Left colon (tissue), 2 donors: ENCODE measurements around the gene PFDN5. TPM values are rescaled to one million over a fixed set of nuclear protein-coding genes. Genes with fewer than 3 reads are reported as not detected.
A peak's percentile ranks its signal among the peaks of the same experiment; 100 is the strongest.
"Not testable (repeated sequence)": the region's sequence is repeated elsewhere in the genome, so short reads cannot be mapped to it uniquely, and the experiment has no call there.

Experiments used
- ATAC-seq: fragments of 200-7000 bp; cut with Tn5 transposase; one replicate; pipeline ENCODE4 v1.9.1; 2020; ENCODE audit warnings: mild to moderate bottlenecking, moderate library complexity
- DNase-seq, 2 donors: peaks; one replicate each; pipeline ENCODE4 v3.0.0-alpha.2; 2020
- intact Hi-C, 2 donors: fragments of 100-400 bp; cut with DNase I in 1 of 2; cut with micrococcal nuclease in 1 of 2; formaldehyde crosslinking; loops; one replicate each; pipeline versions ENCODE4 v1.11.2 to v1.14.0; 2022; cut with DNase I, micrococcal nuclease
- total RNA-seq, 2 donors: library from RNA; stranded (reverse); fragmentation: NEBNext Ultra II Directional; extraction: Animal tissue kit (Norgen Biotek cat#: 25700); gene quantifications; one replicate each; pipeline ENCODE4 v1.2.1, GENCODE V29; 2021
- donor health status: DM: no; HTN: no; CAD: no.
- donor health status: DM: yes; HTN: yes; CAD: no.

PFDN5 gene
- total RNA-seq, 2 donors from 2014 or later = 268 to 291 TPM

- ATAC-seq (peak; percentile 89), DNase-seq (no peak)
- intact Hi-C loops = loop anchor here in 1 of 2 donors (10.0 kb wide), 1 partner anchor 65 kb away; no protein-coding TSS in a partner anchor
Measured at GRCh38 chr12:53279283-53279869, 16.0 kb upstream of the PFDN5 start.

GRCh38 chr12:53279888-53280498 lies 15.3 kb upstream of the PFDN5 start:
- intact Hi-C loops = loop anchor here in 1 of 2 donors (10.0 kb wide), 1 partner anchor 65 kb away; no protein-coding TSS in a partner anchor
- DNase-seq = no peak
- ATAC-seq = peak; percentile 36

DNA sequence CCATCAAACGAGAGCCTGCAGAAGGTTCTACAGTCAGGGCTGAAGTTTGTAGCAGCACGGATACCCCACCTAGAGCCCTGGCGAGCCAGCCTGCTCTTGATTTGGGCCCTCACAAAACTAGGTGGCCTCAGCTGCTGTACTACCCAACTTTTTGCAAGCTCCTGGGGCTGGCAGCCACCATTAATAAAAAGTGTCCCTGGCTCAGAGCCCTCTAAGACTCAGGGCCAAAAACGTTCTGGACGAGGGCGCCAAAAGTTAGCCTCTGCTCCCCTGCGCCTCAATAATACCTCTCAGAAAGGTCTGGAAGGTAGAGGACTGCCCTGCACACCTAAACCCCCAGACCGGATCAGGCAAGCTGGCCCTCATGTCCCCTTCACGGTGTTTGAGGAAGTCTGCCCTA lies 8.9 kb upstream of the PFDN5 start:
- ATAC-seq (no peak), DNase-seq (no peak)
- intact Hi-C loops = loop anchor here in 1 of 2 donors (2.0 kb wide), 1 partner anchor 74 kb away; no protein-coding TSS in a partner anchor

GRCh38 chr12:53287741-53288216 lies 7.6 kb upstream of the PFDN5 start:
- intact Hi-C loops = loop anchor here in 1 of 2 donors (2.0 kb wide), 1 partner anchor 75 kb away; no protein-coding TSS in a partner anchor
- ATAC-seq (peak; percentile 84), DNase-seq (peak; percentile 50 to 89)

- DNase-seq (no peak), ATAC-seq (no peak)
- intact Hi-C loops = no loop called here
Measured at GRCh38 chr12:53288322-53288721, 7.0 kb upstream of the PFDN5 start.

GRCh38 chr12:53289891-53290290 lies 5.5 kb upstream of the PFDN5 start:
- ATAC-seq (no peak), DNase-seq (no peak)
- intact Hi-C loops = no loop called here

GRCh38 chr12:53290661-53291060 lies 4.7 kb upstream of the PFDN5 start:
- intact Hi-C loops = no loop called here
- DNase-seq = no peak
- no peak for ATAC-seq

GRCh38 chr12:53292426-53292825 lies 2.9 kb upstream of the PFDN5 start:
- DNase-seq (no peak), ATAC-seq (no peak)
- intact Hi-C loops = no loop called here

DNA sequence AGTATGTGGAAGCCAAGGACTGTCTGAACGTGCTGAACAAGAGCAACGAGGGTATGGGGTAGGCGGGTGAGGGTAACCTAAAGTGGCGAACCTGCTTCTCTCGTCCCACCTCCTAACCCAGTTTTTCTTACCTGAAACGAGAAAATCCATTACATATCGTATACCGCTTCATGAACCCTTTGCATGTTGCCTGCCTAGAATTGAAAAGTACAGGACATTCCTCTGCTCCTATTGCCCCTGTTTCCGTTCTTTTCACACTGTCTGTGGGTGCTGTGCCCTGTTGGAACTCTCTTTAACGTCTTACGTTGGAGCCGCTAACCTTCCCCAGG lies 513 bp downstream of the PFDN5 start:
- intact Hi-C loops = no loop called here
- no peak for ATAC-seq

DNA sequence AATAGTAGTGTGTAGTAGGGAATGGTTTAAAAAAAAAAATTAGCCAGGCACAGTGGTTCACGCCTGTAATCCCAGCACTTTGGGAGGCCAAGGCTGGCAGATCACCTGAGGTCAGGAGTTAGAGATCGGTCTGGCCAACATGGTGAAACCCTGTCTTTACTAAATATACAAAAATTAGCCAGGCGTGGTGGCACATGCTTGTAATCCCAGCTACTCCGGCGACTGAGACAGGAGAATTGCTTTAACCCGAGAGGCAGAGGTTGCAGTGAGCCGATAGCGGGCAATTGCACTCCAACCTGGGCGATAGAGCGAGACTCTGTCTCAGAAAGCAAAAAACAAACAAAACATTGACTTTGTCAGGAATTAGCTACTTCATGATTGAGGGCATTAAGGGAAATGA lies 1.8 kb downstream of the PFDN5 start:
- ATAC-seq, intact Hi-C loops, DNase-seq: not testable (repeated sequence)

More for the DNA sequence above, 513 bp downstream of the PFDN5 start:
- DNase-seq = no peak

GRCh38 chr12:53298164-53298563 lies 2.8 kb downstream of the PFDN5 start:
- DNase-seq (no peak), ATAC-seq (no peak)
- intact Hi-C loops = no loop called here

DNA sequence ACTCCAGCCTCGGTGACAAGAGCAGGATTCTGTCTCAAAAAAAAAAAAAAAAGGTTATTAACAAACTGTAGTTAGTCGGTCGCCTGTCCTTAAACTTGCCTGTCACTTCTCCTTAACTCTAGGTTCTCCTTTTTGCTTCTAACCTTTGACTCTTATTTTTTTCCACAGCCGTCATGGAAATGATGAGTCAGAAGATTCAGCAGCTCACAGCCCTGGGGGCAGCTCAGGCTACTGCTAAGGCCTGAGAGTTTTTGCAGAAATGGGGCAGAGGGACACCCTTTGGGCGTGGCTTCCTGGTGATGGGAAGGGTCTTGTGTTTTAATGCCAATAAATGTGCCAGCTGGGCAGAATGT lies 3.7 kb downstream of the PFDN5 start:
- DNase-seq = no peak
- intact Hi-C loops = no loop called here
- no peak for ATAC-seq

GRCh38 chr12:53299454-53300180 lies 4.3 kb downstream of the PFDN5 start, which contains the start of gene MYG1:
TSS of gene MYG1 (plus strand) at chr12:53299695. CDS start at chr12:53299738, 43 bp downstream.
- DNase-seq = peak; percentile 92
- ATAC-seq = peak; percentile 85
- intact Hi-C loops = no loop called here

DNA sequence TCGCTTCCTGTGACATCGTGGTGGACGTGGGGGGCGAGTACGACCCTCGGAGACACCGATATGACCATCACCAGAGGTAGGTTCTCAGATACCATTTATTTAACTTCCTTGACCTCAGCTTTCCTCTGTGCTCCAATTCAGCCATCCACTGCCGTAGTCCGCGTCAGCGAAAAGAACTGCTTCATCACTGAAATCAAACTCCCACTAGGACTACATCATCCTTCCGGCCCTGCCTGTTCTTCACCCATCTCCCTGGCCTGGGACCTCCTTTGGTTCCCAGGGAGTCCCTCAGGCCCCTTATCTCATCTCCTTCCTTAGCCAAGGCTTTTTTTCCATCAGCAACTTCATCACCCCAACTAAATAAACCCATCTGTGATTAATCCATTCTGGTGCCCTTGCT lies 4.8 kb downstream of the PFDN5 start:
- ATAC-seq (no peak), DNase-seq (no peak)
- intact Hi-C loops = no loop called here

DNA sequence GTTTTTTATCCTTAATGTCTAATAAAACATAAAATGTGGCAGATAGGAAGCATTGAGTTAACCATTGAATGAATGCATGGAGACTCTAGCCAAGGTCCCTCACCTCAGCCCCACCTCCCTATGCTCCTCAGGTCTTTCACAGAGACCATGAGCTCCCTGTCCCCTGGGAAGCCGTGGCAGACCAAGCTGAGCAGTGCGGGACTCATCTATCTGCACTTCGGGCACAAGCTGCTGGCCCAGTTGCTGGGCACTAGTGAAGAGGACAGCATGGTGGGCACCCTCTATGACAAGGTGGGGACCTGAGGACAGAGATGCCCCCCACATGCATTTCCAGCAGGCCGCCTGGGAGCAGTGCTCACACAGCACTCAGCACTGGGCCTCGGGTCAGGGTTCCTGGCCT lies 7.6 kb downstream of the PFDN5 start:
- no peak for ATAC-seq
- DNase-seq = no peak
- intact Hi-C loops = no loop called here

GRCh38 chr12:53306826-53307225 lies 11.5 kb downstream of the PFDN5 start:
- DNase-seq (no peak), ATAC-seq (no peak)
- intact Hi-C loops = no loop called here

DNA sequence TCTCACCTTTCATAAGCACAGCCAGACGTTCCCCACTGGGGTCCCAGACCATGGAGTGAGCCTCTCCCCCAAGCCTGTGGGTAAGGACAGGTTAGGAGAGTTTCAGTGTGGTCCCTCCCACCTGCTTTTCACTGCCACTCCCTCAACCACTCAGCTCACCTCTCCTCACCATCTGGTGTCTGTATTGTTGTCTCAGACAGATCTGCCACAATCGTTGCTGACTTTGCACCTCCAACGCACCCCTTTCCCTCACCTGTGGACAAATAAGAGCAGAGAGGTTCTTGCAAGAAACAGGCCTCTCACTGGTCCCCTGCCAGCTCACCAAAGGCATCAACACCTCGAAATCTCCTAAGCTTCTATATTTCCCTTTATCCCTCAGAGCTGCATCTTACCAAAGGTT lies 12.9 kb downstream of the PFDN5 start:
- ATAC-seq (no peak), DNase-seq (no peak)
- intact Hi-C loops = no loop called here

DNA sequence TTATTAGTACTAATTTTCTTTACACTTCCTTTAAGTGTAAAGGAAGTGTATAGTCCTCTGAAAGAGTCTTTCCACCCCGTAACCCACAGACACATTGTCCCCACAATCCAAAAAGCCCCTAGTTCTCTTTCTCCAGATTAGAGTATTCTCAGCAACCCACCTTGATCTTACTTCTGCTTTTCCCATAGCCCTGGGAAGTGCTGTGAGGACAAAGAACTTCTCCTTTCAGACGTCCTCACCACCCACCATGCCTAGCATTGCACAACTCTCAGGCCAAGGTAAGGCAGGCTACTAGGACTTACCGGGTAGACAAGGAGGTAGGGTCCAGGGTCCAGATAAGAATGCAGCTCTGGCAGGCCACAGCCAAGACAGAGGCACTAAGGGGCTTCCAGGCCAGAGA lies 18.7 kb downstream of the PFDN5 start:
- DNase-seq = no peak
- no peak for ATAC-seq
- intact Hi-C loops = no loop called here

GRCh38 chr12:53320352-53321195 lies 25.2 kb downstream of the PFDN5 start:
- no peak for ATAC-seq
- intact Hi-C loops = no loop called here
- no peak for DNase-seq
